SIG-M5 treated with dmso at 0.1 percent for 504 hours (cell line): ENCODE results near the gene DOK3.

Experiments used
- DNase-seq: peaks from one replicate; lab custom pipeline; 2025; ENCODE audit not compliant: unreplicated experiment; lab: John Stamatoyannopoulos, UW

Gene DOK3

GRCh38 chr5:177469750-177470525 is 39.7 kb downstream of the DOK3 start:
- no peak for DNase-seq

- DNase-seq: no peak
Measured at GRCh38 chr5:177468685-177469628, 40.7 kb downstream of the DOK3 start.

- no peak for DNase-seq
Measured at GRCh38 chr5:177468329-177468684, 41.3 kb downstream of the DOK3 start.

- DNase-seq: no peak
Measured at GRCh38 chr5:177467436-177467835, 42.2 kb downstream of the DOK3 start.

GRCh38 chr5:177466861-177467260 is 42.8 kb downstream of the DOK3 start:
- DNase-seq: no peak

GRCh38 chr5:177465044-177465443 is 44.6 kb downstream of the DOK3 start:
- no peak for DNase-seq

- DNase-seq: peak; percentile 80
Measured at GRCh38 chr5:177462021-177462670, 47.5 kb downstream of the DOK3 start.

GRCh38 chr5:177459819-177460628 is 49.6 kb downstream of the DOK3 start:
- no peak for DNase-seq

GRCh38 chr5:177459357-177459756 is 50.3 kb downstream of the DOK3 start:
- no peak for DNase-seq

- DNase-seq: no peak
Measured at GRCh38 chr5:177458912-177459350, 50.7 kb downstream of the DOK3 start.

GRCh38 chr5:177457852-177458681 is 51.6 kb downstream of the DOK3 start:
- DNase-seq: no peak

GRCh38 chr5:177456976-177457851 is 52.4 kb downstream of the DOK3 start:
- DNase-seq: peak; percentile 98

- DNase-seq: no peak
Measured at GRCh38 chr5:177456591-177456964, 53.0 kb downstream of the DOK3 start.

GRCh38 chr5:177455661-177456590 is 53.7 kb downstream of the DOK3 start:
- DNase-seq: peak; percentile 92

- peak; percentile 79 for DNase-seq
Measured at GRCh38 chr5:177455036-177455660, 54.5 kb downstream of the DOK3 start.

- peak; percentile 90 for DNase-seq
Measured at GRCh38 chr5:177454397-177455035, 55.1 kb downstream of the DOK3 start.

- no peak for DNase-seq
Measured at GRCh38 chr5:177453852-177454396, 55.7 kb downstream of the DOK3 start.
